ENCODE results near the gene PDCD5. TPM values are rescaled to one million over a fixed set of nuclear protein-coding genes. Genes with fewer than 3 reads are reported as not detected.

The PDCD5 gene
- total and polyA plus RNA-seq, 2 of the 4 experiments (the other 2 are of a cell fraction), result 30.6 to 74.1 TPM

DNA sequence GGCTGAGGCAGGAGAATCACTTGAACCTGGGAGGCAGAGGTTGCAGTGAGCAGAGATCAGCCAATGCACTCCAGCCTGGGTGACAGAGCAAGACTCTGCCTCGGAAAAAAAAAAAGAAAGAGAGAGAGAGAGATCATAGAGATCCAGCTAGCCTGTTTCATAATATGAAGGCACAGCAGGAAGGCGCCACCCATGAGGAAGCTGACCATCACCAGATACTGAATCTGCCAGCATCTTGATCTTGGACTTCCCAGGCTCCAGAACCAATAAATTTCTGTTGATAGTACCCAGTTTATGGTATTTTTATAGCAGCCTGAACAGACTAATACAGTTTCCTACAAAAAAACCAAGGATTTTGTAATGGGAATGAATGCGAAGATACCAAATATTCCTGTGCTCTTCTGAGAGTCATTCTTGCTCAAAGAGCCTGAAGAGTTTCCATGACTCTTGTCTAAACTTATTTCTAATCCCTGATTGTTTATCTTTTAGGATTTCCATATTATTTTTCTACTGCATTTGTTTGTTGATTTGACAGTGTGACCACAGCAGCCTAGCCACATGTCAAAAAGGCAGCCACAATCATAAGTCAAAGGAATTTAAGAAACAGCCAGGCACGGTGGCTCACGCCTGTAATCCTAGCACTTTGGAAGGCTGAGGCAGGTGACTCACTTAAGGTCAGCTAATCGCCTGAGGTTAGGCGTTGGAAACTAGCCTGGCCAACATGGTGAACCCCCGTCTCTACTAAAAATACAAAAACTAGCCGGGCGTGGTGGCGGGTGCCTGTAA, 37.7 kb upstream of the PDCD5 start:
- in situ Hi-C loops (cut with MboI; ENCODE audit: low sequenced_read_pairs), result no loop called here
- dilution Hi-C loops (cut with HindIII; ENCODE audit: low sequenced_read_pairs, unreplicated experiment), result no loop called here
- Histone ChIP-seq H3K27me3 (ENCODE audit: control insufficient read depth, insufficient read depth, low read length) (no peaks in the 10 kb centered on the region; the same call in 1 of the 2 replicates), H3K4me2 (ENCODE audit: low read depth, low read length) (no peak overlapping the region), H2AFZ (replicated peaks; ENCODE audit: low read length, poor library complexity) (no peak overlapping the region), H3K4ac (ENCODE audit: low read depth, low read length) (no peak overlapping the region), H2AK5ac (ENCODE audit: low read depth, low read length) (no peak overlapping the region), H2BK15ac (ENCODE audit: low read depth, low read length) (no peak overlapping the region), H2AK9ac (replicated peaks; ENCODE audit: low read depth, low read length, poor library complexity) (no peak overlapping the region), H3K9me3 (ENCODE audit: control insufficient read depth, insufficient read depth, low read length) (no peaks in the 10 kb centered on the region), H2BK20ac (ENCODE audit: low read depth, low read length) (no peak overlapping the region), H3K9me1 (ENCODE audit: insufficient read depth, low read length) (no peaks in the 10 kb centered on the region), H3K14ac (replicated peaks; ENCODE audit: low read depth, low read length) (no peak overlapping the region), H4K91ac (ENCODE audit: insufficient read depth, low read depth, low read length) (no peak overlapping the region), H3K9ac (ENCODE audit: low read depth, low read length) (no peak overlapping the region), H3K4me3 (ENCODE audit: insufficient read depth, low read depth, low read length) (no peak overlapping the region), H4K5ac (ENCODE audit: low read depth, low read length) (no peak overlapping the region), H3K79me1 (ENCODE audit: low read depth in 1 of 2, low read length in 2 of 2) (no peaks in the 10 kb centered on the region), H3K36me3 (ENCODE audit: control insufficient read depth, insufficient read depth, low read length) (no peaks in the 10 kb centered on the region), H3K23ac (ENCODE audit: low read depth, low read length) (no peak overlapping the region), H3K18ac (ENCODE audit: low read depth, low read length) (no peak overlapping the region), H2BK120ac (ENCODE audit: low read depth, low read length) (no peak overlapping the region), H2BK5ac (ENCODE audit: low read depth, low read length, poor library complexity, severe bottlenecking) (no peak overlapping the region), H4K20me1 (ENCODE audit: insufficient read depth, low read length) (no peaks in the 10 kb centered on the region), H3K27ac (ENCODE audit: insufficient read depth, low read length) (no peak overlapping the region), H3K4me1 (ENCODE audit: control insufficient read depth, insufficient read depth, low read length) (no peaks in the 10 kb centered on the region), H4K8ac (ENCODE audit: low read depth in 2 of 2, low read length in 2 of 2) (no peak overlapping the region), H3K56ac (ENCODE audit: extremely low read depth, insufficient read depth, low read length) (no peak overlapping the region)
- POLR2A ChIA-PET (ENCODE audit: unreplicated experiment), result no interaction called here
- WGBS, 2 experiments (ENCODE audit: extremely low coverage in 2 of 2, insufficient read length in 1 of 2), result 31% methylated on average over 5 of the region's 11 CpGs; no CpG with 5 or more reads in 1 of the 2 experiments
- intact Hi-C loops (cut with micrococcal nuclease), result no loop called here
- no TSS peak for BruUV-seq (replicated peaks)
- CTCF ChIA-PET, result interaction anchor here (0.6 kb wide), 1 partner anchor 10 kb away, joined by 7 read pairs; no protein-coding TSS in a partner anchor
- ATAC-seq (ENCODE audit: low read depth), result peak; percentile 46; the same call in 1 of the 2 replicates
- peak; percentile 6 for DNase-seq
- TF ChIP-seq BHLHE40 (IDR thresholded peaks at IDR 0.05; ENCODE audit: low read depth, low read length), result no peak
- no peak for TF ChIP-seq RAD21 (IDR thresholded peaks at IDR 0.05; ENCODE audit: low read length)
- TF ChIP-seq, protein P1, sequence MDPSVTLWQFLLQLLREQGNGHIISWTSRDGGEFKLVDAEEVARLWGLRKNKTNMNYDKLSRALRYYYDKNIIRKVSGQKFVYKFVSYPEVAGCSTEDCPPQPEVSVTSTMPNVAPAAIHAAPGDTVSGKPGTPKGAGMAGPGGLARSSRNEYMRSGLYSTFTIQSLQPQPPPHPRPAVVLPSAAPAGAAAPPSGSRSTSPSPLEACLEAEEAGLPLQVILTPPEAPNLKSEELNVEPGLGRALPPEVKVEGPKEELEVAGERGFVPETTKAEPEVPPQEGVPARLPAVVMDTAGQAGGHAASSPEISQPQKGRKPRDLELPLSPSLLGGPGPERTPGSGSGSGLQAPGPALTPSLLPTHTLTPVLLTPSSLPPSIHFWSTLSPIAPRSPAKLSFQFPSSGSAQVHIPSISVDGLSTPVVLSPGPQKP (IDR thresholded peaks at IDR 0.05; ENCODE audit: borderline replicate concordance, low read depth, low read length), result no peak
- TF ChIP-seq RFX5 (IDR thresholded peaks at IDR 0.05; ENCODE audit: low read depth, low read length), result no peak
- TF ChIP-seq RCOR1 (IDR thresholded peaks at IDR 0.05; ENCODE audit: insufficient replicate concordance, low read length), result no peak
- TF ChIP-seq MAFK (IDR thresholded peaks at IDR 0.05; ENCODE audit: low read depth, low read length), result no peak
- no peak for TF ChIP-seq CHD1 (IDR thresholded peaks at IDR 0.05; ENCODE audit: low read depth, low read length)
- TF ChIP-seq FOS (IDR thresholded peaks at IDR 0.05; ENCODE audit: low read depth, low read length), result no peak
- no peak for TF ChIP-seq USF2 (IDR thresholded peaks at IDR 0.05; ENCODE audit: low read depth, low read length)
- no peak for TF ChIP-seq NFE2L2 (IDR thresholded peaks at IDR 0.05; ENCODE audit: low read depth, low read length)
- TF ChIP-seq POLR2A (IDR thresholded peaks at IDR 0.05; ENCODE audit: low read depth, low read length), result no peak
- no peak for TF ChIP-seq MXI1 (IDR thresholded peaks at IDR 0.05; ENCODE audit: borderline replicate concordance, low read depth, low read length)
- no peak for TF ChIP-seq CTCF (conservative IDR thresholded peaks at IDR 0.05; ENCODE audit: low read depth, low read length)
- TF ChIP-seq CEBPB (IDR thresholded peaks at IDR 0.05; ENCODE audit: low read depth, low read length), result no peak
- TF ChIP-seq SMC3 (IDR thresholded peaks at IDR 0.05; ENCODE audit: low read depth, low read length), result no peak
